ENCODE results near the gene TRO.

The TRO gene

GRCh38 chrX:54920610-54921426, at the start of gene TRO:
Gene TRO (plus strand): TSS chrX:54920824. CDS start chrX:54922247, 1,423 bp downstream.
- DNase-seq = peak; percentile 18
- in situ Hi-C loops (cut with HindIII; ENCODE audit: low pct_ligation_motif_present, low pct_unique_long_range_greater_than_20kb, low sequenced_read_pairs) = no loop called here

GRCh38 chrX:54885740-54886139, 34.9 kb upstream of the TRO start:
- no peak for DNase-seq
- in situ Hi-C loops (cut with HindIII; ENCODE audit: low pct_ligation_motif_present, low pct_unique_long_range_greater_than_20kb, low sequenced_read_pairs) = no loop called here

- in situ Hi-C loops (cut with HindIII; ENCODE audit: low pct_ligation_motif_present, low pct_unique_long_range_greater_than_20kb, low sequenced_read_pairs) = no loop called here
Measured at GRCh38 chrX:54891573-54891972, 29.1 kb upstream of the TRO start.

DNA sequence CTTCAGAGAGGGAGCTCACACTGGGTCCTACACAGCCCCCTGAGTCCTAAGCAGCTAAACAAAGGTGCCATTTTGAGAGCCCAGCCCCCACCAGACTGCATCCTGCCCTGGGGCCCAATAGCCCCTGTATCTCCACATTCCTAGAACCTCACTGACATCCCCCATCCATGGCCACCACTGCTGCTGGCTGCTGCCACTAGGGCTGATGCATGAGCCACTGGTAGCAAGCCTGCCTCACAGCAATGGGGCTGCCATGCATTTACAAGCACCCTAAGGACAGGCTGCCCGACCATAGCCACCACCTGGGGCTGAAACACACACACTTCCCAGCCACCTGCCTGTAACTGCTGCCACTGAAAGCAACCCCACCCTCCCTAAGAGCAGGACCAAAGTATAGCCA, 26.5 kb upstream of the TRO start:
- in situ Hi-C loops (cut with HindIII; ENCODE audit: low pct_ligation_motif_present, low pct_unique_long_range_greater_than_20kb, low sequenced_read_pairs) = no loop called here
- no peak for DNase-seq

More at GRCh38 chrX:54891573-54891972, 29.1 kb upstream of the TRO start:
- DNase-seq = peak; percentile 33

DNA sequence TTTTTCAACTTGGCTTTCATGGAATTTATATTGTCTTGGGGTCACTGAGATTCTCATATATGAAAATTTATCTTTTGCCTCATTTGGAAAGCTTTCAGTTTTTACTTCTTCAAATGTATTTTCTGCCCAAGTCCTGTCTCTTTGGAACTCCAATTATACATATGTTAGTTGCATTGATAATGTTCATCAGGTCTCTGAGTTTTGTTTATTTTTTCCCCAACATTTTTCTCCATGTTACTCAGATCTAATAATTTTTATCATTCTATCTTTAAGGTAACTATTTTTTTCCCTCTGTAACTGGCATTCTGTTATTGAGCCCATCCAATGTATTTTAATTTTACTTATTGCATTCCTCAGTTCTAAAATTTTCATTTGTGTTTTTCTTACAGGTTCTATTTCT, 10.7 kb upstream of the TRO start:
- in situ Hi-C loops (cut with HindIII; ENCODE audit: low pct_ligation_motif_present, low pct_unique_long_range_greater_than_20kb, low sequenced_read_pairs) = no loop called here
- DNase-seq = no peak

DNA sequence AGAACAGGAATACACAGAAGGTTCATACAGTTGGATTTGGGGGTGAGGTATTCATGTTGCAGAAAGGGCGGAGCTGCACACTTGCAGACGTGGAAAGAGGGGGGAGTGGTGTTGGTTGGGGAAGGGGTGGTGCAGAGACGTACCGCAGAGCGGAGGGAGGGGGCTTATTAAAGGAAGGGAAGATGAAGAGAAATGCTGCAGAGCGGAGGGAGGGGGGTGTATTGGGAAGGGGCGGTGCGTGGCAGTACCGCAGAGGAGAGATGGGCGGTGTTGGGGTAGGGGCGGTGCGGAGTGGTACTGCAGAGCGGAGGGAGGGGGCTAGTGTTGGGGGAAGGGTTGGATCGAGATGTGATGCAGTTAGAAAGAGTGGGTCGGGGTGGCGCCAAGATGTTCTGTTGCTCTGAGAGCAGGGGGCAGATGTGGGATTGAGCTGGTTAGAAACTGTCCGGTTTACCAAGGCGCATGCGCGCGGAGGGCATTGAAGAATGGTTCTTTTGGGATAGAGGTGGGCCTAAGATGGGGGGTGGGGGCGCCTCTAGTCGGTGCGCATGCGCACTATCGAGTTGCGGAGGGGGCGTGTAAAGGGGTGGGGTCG, 900 bp downstream of the TRO start:
- DNase-seq = peak; percentile 60
- in situ Hi-C loops (cut with HindIII; ENCODE audit: low pct_ligation_motif_present, low pct_unique_long_range_greater_than_20kb, low sequenced_read_pairs) = no loop called here

DNA sequence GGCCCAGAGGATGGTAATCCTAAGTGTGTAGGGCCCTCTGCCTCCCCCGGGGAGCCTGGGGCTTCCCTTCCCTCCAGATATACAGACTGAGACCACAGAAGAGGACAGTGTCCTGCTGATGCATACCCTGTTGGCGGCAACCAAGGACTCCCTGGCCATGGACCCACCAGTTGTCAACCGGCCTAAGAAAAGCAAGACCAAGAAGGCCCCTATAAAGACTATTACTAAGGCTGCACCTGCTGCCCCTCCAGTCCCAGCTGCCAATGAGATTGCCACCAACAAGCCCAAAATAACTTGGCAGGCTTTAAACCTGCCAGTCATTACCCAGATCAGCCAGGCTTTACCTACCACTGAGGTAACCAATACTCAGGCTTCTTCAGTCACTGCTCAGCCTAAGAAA, 1.9 kb downstream of the TRO start:
- in situ Hi-C loops (cut with HindIII; ENCODE audit: low pct_ligation_motif_present, low pct_unique_long_range_greater_than_20kb, low sequenced_read_pairs) = no loop called here
- DNase-seq = no peak

DNA sequence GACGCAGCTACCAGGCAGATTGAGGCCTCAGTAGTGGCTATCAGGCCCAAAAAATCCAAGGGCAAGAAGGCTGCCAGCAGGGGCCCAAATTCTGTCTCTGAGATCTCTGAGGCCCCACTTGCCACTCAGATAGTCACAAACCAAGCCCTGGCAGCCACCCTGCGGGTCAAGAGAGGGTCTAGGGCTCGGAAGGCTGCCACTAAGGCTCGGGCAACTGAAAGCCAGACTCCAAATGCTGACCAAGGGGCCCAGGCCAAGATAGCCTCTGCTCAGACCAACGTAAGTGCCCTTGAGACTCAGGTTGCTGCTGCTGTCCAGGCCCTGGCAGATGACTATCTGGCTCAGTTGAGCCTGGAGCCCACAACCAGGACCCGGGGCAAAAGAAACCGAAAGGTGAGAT, 2.8 kb downstream of the TRO start:
- in situ Hi-C loops (cut with HindIII; ENCODE audit: low pct_ligation_motif_present, low pct_unique_long_range_greater_than_20kb, low sequenced_read_pairs) = no loop called here
- no peak for DNase-seq

- in situ Hi-C loops (cut with HindIII; ENCODE audit: low pct_ligation_motif_present, low pct_unique_long_range_greater_than_20kb, low sequenced_read_pairs) = no loop called here
Measured at GRCh38 chrX:54926978-54927377, 6.4 kb downstream of the TRO start.

GRCh38 chrX:54928876-54929275, 8.3 kb downstream of the TRO start:
- DNase-seq = no peak
- in situ Hi-C loops (cut with HindIII; ENCODE audit: low pct_ligation_motif_present, low pct_unique_long_range_greater_than_20kb, low sequenced_read_pairs) = no loop called here

More at GRCh38 chrX:54926978-54927377, 6.4 kb downstream of the TRO start:
- DNase-seq = no peak

GRCh38 chrX:54930291-54931049, 9.8 kb downstream of the TRO start:
- no peak for DNase-seq
- in situ Hi-C loops (cut with HindIII; ENCODE audit: low pct_ligation_motif_present, low pct_unique_long_range_greater_than_20kb, low sequenced_read_pairs) = no loop called here

- in situ Hi-C loops (cut with HindIII; ENCODE audit: low pct_ligation_motif_present, low pct_unique_long_range_greater_than_20kb, low sequenced_read_pairs) = no loop called here
- DNase-seq = no peak
Measured at GRCh38 chrX:54931107-54931506, 10.5 kb downstream of the TRO start.

DNA sequence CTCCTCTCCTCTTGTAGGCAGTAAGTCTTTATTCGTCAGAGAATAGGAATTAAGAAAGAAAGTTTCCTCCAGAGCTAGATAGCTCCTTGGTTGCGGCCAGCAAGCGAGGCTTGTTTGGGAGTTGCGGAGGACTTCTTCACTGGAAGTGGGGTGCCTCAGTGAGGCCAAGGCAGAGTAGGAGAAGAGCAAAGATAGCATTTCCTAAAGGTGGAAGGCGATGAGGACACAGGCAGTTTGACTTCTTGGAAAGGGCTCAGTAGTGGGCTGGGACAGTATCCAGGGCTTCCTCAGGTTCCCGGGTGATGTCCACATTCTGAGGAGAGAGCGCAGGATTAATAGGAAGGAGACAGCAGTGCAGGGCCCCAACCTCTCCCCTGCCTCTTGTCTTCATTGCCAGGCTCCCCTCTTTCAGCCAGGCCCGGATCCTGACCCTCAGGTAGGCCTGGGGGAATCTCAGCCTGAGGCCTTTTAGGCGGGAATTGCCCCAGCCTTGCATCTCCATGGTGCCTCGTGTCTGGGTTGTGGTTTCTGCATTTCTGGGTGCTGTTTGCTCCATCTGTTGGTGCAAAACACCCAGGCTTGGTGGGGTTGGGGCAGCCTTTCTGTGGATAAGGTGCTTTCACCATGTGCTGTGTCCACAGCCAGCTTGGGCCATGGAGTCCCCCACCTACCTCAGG, 12.7 kb downstream of the TRO start:
- in situ Hi-C loops (cut with HindIII; ENCODE audit: low pct_ligation_motif_present, low pct_unique_long_range_greater_than_20kb, low sequenced_read_pairs) = no loop called here
- no peak for DNase-seq

- in situ Hi-C loops (cut with HindIII; ENCODE audit: low pct_ligation_motif_present, low pct_unique_long_range_greater_than_20kb, low sequenced_read_pairs) = no loop called here
- no peak for DNase-seq
Measured at GRCh38 chrX:54934058-54934457, 13.4 kb downstream of the TRO start.

DNA sequence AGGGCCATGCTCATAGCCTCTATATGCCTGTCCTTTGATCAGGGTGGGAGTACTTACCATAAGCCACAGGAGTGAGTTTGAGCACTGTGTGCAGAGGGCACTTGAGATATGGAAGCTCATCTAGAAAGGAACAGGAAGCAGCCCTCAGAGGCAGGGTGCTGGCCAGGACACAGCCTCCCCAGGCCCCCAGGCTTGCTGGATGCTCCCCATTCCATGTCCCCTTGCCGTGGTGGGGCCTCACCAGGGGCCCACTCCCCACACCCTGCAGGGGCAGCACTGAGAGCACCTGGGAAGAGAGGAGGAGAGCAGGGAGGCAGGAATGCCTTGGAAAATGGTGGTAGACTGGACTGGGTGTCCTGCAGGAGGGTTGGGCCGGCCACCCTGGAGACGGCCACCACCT, 14.3 kb downstream of the TRO start:
- DNase-seq = no peak
- in situ Hi-C loops (cut with HindIII; ENCODE audit: low pct_ligation_motif_present, low pct_unique_long_range_greater_than_20kb, low sequenced_read_pairs) = no loop called here

- in situ Hi-C loops (cut with HindIII; ENCODE audit: low pct_ligation_motif_present, low pct_unique_long_range_greater_than_20kb, low sequenced_read_pairs) = no loop called here
- DNase-seq = no peak
Measured at GRCh38 chrX:54935306-54935705, 14.7 kb downstream of the TRO start.

DNA sequence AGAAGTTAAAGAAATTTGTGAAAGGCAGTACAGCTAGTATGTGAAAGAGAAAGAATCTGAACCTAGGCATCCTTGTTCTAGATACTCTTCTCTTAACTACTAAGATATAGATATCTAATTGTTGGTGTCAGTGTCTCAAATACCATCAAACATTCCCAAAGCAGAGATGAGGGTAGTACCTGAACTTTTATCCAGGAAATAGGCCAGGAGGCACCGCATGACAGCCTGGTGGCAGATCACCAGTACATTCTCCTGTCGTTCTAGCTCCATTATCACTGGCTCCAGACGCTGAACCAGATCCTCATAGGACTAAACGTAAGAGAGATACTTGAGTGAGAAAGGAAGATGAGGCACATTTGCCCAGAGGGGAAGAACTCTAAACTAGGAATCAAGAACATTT, 16.8 kb downstream of the TRO start:
- in situ Hi-C loops (cut with HindIII; ENCODE audit: low pct_ligation_motif_present, low pct_unique_long_range_greater_than_20kb, low sequenced_read_pairs) = no loop called here
- DNase-seq = no peak

- DNase-seq = no peak
- in situ Hi-C loops (cut with HindIII; ENCODE audit: low pct_ligation_motif_present, low pct_unique_long_range_greater_than_20kb, low sequenced_read_pairs) = no loop called here
Measured at GRCh38 chrX:54944816-54945215, 24.2 kb downstream of the TRO start.

- in situ Hi-C loops (cut with HindIII; ENCODE audit: low pct_ligation_motif_present, low pct_unique_long_range_greater_than_20kb, low sequenced_read_pairs) = no loop called here
- no peak for DNase-seq
Measured at GRCh38 chrX:54945224-54945623, 24.6 kb downstream of the TRO start.
